IMR-90 (cell line): ENCODE data around the gene SNX27.

ENCODE experiments used
- CEBPB ChIP-seq: IDR thresholded peaks from 2 replicates; pipeline ENCODE4 v1.6.1; 2012; ENCODE audit warnings: low read depth, low read length, improper control_type of control experiment
- CHD1 ChIP-seq: IDR thresholded peaks from 2 replicates; pipeline ENCODE4 v1.6.1; 2012; ENCODE audit warnings: low read depth, low read length, improper control_type of control experiment
- CTCF ChIP-seq: conservative IDR thresholded peaks from 2 replicates; pipeline ENCODE4 v1.5.1; 2012; ENCODE audit warnings: mild to moderate bottlenecking, low read depth, low read length, improper control_type of control experiment
- ELK1 ChIP-seq: fragments of 150-350 bp; IDR thresholded peaks from 2 replicates; pipeline ENCODE4 v1.6.1; 2016; ENCODE audit warnings: low read depth, mild to moderate bottlenecking, low read length, moderate library complexity, borderline replicate concordance
- FOS ChIP-seq: fragments of 150-350 bp; IDR thresholded peaks from 2 replicates; pipeline ENCODE4 v1.6.1; 2016; ENCODE audit warnings: low read depth, low read length
- MXI1 ChIP-seq: IDR thresholded peaks from 2 replicates; pipeline ENCODE4 v1.6.1; 2012; ENCODE audit warnings: low read depth, mild to moderate bottlenecking, low read length, moderate library complexity, borderline replicate concordance
- POLR2A ChIP-seq: IDR thresholded peaks from 2 replicates; pipeline ENCODE4 v1.6.1; 2012; ENCODE audit warnings: mild to moderate bottlenecking, low read depth, low read length
- RAD21 ChIP-seq: IDR thresholded peaks from 2 replicates; pipeline ENCODE4 v1.6.1; 2012; ENCODE audit warnings: low read length, improper control_type of control experiment
- RCOR1 ChIP-seq: IDR thresholded peaks from 2 replicates; pipeline ENCODE4 v1.6.1; 2012; ENCODE audit warnings: mild to moderate bottlenecking, low read length, improper control_type of control experiment; ENCODE audit not compliant: insufficient replicate concordance
- USF2 ChIP-seq: fragments of 150-350 bp; IDR thresholded peaks from 2 replicates; pipeline ENCODE4 v1.6.1; 2017; ENCODE audit warnings: mild to moderate bottlenecking, antibody characterized with exemption, low read length, low read depth

GRCh38 chr1:151680826-151681225 is 69.0 kb downstream of the SNX27 start:
- no peak for TF ChIP-seq POLR2A
- no peak for TF ChIP-seq CTCF
- no peak for TF ChIP-seq MXI1
- TF ChIP-seq USF2: no peak
- TF ChIP-seq RAD21: no peak
- no peak for TF ChIP-seq CEBPB
- no peak for TF ChIP-seq ELK1
- no peak for TF ChIP-seq CHD1
- no peak for TF ChIP-seq FOS
- no peak for TF ChIP-seq RCOR1
